ENCODE measurements around the gene HMOX1.
"Not testable (repeated sequence)": the region's sequence is repeated elsewhere in the genome, so short reads cannot be mapped to it uniquely, and the experiment has no call there.

Gene HMOX1

DNA sequence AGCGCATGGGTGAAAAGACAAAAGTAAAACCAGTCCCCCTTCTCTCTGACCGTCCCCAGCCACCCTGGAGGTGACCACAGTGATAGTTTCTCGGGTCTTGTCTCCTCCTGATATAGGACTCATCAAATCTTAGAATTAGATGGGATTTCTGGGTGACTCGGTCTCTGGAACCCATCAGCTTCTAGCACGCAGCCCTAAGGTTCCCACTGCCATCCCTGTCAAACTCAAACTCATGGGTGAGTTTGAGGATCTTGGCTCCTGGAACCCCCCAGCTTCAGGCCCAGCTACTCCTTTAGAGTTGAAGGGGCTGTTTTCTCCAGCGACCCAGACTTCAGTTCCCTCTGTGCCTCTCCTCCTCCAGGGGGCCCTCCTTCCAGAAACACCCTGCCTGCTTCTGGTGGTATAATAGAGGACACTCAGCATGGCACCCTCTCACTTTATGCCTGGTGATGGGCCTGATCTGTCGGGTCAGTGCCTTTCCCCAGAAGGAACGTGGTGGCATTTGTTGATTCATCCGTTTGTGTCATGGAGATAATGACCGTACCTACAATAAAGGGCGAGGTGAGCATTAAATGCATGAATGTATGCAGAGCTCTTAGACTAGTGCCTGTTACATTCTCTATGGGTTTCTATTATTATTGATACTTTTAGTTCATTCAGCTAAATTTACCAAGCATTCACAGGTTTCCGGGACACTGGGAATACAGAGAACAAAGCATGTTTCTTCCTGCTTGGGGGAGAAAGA is 50.8 kb downstream of the HMOX1 start:
- no peak for DNase-seq (ENCODE audit: low read depth in 1 of 2, low spot score in 1 of 2)

DNA sequence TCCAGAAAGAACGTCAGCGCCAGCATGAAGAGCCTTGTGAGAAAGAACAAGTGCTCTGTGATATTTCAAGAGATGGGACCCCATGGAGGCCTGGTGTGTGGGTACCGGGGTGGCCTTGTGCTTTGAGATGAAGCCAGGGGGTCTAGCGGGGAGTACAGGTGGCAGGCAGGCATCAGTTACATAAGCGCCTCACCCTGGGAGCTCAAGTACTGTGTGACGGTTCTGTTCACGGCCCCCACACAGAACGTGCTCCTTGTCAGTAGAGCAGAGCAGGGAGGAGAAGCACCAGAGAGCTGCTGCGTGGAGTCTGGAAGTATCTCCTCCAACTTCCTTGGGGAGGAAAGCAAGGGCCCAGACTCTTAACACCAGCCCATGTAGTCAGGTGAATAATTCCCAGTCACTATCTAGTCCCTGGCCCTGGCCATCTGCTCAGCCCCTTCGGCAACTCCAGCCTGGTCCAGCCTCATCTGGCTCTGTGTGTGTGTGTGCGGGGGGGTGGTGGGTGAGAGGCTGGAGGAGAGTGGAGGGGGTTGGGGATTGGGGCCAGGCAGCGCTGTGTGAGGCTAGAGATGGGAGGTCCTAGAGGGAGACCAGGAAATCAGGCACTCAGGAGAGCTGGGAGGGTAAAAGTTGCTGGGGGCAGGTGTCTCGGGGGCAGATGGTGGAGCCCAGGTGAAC is 51.5 kb downstream of the HMOX1 start:
- DNase-seq (ENCODE audit: low read depth in 1 of 2, low spot score in 1 of 2): no peak

DNA sequence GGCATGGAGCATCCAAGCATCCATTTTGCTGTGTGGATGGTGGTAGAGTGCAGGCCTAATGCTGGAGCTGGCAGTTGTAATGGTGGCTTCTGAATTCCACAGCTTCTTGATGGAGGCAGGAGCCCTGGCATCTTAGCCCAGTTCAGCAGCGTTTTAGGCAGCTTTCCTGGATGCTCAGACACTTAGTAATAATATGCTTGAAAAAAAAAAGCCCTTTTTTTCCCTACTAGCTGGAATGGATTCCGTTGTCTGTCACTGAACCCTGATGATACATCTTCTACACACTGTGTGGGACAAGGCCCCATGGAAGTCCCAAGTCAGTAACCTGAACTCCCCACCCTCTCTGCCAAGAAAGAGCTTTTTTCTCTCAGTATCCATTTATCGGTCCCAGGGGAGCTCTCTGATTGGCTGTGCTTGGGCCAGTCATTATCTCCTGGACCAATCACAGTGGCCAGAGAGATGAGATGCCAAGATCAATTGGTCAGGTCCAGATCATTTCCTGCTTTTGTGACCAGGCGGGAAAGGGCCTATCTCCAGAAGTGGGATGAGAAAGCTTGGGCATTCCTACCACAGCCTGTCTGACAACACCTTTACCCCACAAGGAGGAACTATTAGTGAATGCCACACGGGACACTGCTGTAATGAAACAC is 53.3 kb downstream of the HMOX1 start:
- DNase-seq (ENCODE audit: low read depth in 1 of 2, low spot score in 1 of 2): no peak

DNA sequence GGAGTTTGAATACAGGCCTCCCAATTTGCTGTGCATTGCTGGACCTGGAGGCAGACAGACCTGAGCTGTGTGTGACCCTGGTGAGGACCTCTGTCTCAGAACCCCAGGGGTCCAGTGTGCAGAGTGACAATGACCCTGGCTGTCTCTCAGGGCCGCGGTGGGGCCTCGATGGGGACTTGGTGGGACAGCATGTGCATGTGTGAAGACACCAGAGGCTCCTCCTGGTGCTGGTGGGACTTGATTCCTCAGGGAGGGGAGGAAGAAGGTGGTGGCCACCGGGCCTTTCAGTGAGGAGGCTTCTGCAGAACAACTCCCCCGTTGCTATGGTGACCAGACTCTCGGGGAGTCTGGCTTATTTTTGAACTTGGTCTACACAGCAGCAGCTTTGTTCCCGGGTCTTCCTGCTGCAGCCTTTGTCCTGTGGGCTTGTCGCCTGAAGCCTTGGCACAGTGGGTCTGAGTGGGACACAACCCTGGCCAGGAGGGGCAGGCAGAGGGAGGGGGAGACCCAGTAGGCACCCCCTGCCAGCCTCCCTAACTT is 54.4 kb downstream of the HMOX1 start:
- no peak for DNase-seq (ENCODE audit: low read depth in 1 of 2, low spot score in 1 of 2)

DNA sequence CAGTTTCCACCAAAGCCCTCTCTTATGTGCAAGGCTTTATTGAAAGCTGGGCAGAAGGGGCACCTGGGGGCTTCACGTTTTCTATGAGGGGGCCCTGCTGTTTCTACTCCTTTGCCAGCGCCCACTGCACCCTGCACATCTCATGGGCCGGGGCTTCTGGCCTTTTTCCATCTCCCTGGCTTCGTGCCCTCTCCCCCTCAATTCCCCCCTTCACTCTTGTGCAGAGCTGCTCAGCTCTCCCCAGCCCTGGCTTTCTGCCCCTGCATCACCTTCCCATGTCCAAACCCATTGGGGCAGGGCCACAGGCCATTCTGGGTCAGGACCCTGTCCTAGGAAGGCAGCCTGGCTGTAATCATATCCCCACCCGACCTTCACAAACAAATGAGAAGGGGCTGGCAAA is 55.5 kb downstream of the HMOX1 start:
- no peak for DNase-seq (ENCODE audit: low read depth in 1 of 2, low spot score in 1 of 2)

DNA sequence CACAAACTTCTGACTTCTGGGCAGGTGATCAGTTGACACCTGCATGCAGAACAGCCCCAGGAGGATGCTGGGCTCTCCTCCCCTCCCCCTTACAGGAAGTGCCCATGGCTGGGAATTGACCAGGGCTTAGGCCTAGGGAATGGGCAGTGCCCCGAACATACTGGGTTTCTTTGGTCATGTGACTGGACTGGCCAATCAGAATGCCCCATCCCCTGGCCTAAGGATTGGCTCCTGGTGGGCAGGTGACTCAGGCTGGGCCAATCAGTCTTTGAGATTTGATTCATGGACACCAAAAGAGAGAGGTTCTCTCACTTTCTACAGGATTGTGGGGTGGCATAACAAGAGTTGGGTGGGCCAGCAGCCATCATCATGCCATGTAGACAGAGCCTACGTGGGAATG is 56.2 kb downstream of the HMOX1 start:
- DNase-seq (ENCODE audit: low read depth in 1 of 2, low spot score in 1 of 2): no peak

DNA sequence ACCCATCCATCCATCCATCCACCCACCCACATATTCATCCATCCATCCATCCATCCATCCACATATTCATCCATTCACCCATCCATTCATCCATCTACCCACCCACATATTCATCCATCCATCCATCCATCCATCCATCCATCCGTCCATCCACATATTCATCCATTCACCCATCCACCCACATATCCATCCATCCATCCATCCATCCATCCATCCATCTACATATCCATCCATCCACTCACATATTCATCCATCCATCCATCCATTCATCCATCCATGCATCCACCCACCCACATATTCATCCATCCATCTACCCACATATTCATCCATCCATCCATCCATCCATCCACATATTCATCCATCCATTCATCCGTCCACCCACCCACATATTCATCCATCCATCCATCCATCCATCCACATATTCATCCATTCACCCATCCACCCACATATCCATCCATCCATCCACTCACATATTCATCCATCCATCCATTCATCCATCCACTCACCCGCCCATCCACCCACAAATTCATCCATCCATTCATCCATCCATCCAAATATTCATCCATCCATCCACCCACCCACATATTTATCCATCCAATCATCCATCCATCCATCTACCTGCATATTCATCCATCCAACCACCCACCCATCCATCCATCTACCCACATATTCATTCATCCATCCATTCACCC is 57.9 kb downstream of the HMOX1 start:
- not testable (repeated sequence) for DNase-seq (ENCODE audit: low read depth in 1 of 2, low spot score in 1 of 2)

DNA sequence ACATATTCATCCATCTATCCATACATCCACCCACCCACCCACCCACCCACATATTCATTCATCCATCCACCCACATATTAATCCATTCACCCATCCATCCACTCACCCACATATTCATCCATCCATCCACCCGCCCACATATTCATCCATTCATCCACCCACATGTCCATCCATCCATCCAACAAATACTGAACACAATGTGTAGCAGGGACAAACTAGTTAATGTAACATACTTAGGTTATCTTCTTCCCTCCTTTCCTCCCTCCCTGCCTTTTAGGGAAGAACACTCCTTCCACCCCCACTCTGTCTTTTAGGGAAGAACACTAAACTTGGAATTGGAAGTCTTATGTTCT is 58.4 kb downstream of the HMOX1 start:
- DNase-seq (ENCODE audit: low read depth in 1 of 2, low spot score in 1 of 2): no peak

DNA sequence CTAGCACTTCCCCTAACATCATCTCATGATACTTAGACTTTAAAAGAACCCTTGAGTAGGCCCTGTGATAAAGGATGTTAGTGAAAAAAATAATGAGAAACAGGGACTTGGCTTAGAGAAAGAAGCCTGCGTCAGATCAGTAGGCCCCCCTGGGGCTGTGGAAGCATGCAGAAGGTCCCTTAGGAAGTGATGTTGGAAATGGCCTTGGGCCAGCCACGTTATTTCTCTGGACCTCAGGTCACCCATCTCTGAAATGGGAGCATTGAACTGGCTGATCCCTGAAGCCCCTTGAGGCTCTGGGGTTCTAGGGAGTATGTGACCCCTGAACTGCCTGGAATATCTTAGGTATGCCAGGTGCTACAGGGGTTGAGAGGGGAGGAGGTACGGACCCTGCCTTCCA is 59.2 kb downstream of the HMOX1 start:
- no peak for DNase-seq (ENCODE audit: low read depth in 1 of 2, low spot score in 1 of 2)

DNA sequence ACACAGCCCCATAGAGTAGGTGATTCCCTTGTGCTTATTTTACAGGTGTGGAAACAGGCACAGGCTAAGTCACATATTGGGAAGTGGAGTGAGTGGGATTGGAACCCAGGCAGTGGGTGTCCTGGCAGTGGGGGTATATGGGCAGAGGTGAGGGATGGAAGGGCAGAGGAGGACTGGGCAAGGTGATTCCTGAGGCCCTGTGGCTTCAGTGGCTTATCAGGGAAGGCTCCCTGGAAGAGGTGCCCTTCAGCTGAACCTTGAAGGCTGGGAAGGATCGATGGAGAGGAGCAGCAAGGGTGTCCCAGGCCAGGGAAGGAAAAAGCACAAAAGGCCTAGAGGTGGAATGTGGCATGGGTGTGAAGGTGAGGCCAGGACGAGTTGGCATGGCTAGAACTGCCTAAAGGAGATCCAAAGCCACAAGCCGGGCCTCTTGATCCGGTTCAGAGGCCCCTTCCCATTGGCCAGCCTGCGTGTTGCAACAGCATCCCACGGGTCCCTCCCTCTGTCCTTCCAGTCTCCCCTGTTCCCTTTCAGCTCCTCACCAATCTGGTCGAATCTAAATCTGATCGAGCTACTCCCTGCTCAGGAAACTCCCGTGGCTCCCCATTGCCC is 60.7 kb downstream of the HMOX1 start:
- no peak for DNase-seq (ENCODE audit: low read depth in 1 of 2, low spot score in 1 of 2)

DNA sequence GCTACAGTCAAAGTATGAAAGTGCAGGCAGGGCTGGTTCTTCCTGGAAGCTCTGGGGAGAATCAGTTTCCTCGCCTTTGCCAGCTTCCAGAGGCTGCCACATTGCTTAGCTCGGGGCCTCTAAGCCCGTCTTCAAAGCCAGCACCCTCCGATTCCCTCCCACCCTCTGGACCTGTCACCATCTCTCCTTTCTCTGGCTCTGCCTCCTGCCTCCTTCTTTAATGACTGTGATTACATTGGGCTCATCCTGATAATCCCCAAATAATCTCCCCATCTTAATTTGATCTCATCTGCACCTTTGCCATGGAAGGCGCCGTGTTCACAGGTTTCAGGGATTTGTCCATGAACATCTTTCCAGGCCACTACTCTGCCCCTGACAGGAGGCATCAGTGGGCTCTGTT is 61.6 kb downstream of the HMOX1 start:
- DNase-seq (ENCODE audit: low read depth in 1 of 2, low spot score in 1 of 2): no peak

DNA sequence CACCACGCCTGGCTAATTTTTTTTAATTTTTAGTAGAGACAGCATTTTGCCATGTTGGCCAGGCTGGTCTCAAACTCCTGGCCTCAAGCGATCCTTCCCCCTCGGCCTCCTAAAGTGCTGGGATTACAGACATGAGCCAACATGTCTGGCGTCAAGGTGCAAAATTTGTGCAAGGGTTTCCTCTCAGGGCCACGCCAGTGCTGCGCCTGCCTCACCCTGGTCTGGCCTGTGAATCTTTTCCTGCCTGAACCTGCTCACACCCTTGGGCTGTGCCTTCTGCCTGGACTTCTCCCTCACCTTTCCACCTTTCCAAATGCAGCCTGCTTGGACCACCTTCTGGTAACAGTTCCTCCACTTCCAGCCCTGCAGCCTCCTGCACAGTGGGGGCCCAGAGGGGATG is 62.4 kb downstream of the HMOX1 start:
- no peak for DNase-seq (ENCODE audit: low read depth in 1 of 2, low spot score in 1 of 2)

Measured in activated CD4-positive, alpha-beta T cell treated with anti-CD3 and anti-CD28 coated beads, Interleukin-2, amount 50 U/mL, for 24 hours (primary cell).